AG04449 (cell line): ENCODE data around the gene INTS2.
"Not testable (repeated sequence)": the region's sequence is repeated elsewhere in the genome, so short reads cannot be mapped to it uniquely, and the experiment has no call there.

ENCODE experiments used
- CTCF ChIA-PET: fragments of 350-600 bp; formaldehyde crosslinking; extraction: SDS; loops from one replicate; lab custom pipeline; 2021; ENCODE audit warnings: antibody characterized with exemption; lab: Yijun Ruan, JAX
- POLR2A ChIA-PET: fragments of 400-600, 350-600 bp; formaldehyde crosslinking; extraction: SDS; loops from one replicate; lab custom pipeline; 2020; ENCODE audit warnings: antibody characterized with exemption, inconsistent platforms; lab: Yijun Ruan, JAX
- DNase-seq: peaks from one replicate; pipeline ENCODE4 v3.0.0-alpha.2; 2010; ENCODE audit warnings: low read depth, low spot score
- H3K4me3 ChIP-seq: 2 replicates; pipeline ENCODE4 v1.5.1; 2011; ENCODE audit warnings: low read depth, mild to moderate bottlenecking, control low read depth, low read length
- TF ChIP-seq, protein P1 (sequence below): IDR thresholded peaks from one replicate; pipeline ENCODE4 v1.5.1; 2011; ENCODE audit warnings: mild to moderate bottlenecking, moderate library complexity, low read length, control low read depth, inconsistent platforms; ENCODE audit not compliant: insufficient read depth; ENCODE audit errors: missing control alignments

Gene INTS2

DNA sequence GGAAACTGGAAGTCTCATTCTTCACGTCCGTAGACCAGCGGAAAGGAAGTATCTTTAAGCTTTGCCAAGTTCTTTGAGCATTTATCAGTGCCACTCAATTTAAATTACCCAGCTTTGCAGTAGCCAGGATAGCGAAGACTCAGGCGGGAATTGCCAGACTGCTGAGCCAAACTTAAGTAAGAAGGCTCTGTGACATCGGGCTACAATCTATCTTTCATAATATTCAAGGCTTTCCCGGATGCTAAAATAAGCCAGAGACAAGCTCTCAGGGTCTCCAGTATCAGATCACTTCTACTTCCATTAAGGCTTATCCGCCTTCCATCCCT is 64.0 kb downstream of the INTS2 start:
- POLR2A ChIA-PET: interaction anchor here (0.7 to 1.8 kb wide), 2 partner anchors 75 to 202 kb away, joined by 3 to 7 read pairs; no protein-coding TSS in a partner anchor
- TF ChIP-seq, protein P1, sequence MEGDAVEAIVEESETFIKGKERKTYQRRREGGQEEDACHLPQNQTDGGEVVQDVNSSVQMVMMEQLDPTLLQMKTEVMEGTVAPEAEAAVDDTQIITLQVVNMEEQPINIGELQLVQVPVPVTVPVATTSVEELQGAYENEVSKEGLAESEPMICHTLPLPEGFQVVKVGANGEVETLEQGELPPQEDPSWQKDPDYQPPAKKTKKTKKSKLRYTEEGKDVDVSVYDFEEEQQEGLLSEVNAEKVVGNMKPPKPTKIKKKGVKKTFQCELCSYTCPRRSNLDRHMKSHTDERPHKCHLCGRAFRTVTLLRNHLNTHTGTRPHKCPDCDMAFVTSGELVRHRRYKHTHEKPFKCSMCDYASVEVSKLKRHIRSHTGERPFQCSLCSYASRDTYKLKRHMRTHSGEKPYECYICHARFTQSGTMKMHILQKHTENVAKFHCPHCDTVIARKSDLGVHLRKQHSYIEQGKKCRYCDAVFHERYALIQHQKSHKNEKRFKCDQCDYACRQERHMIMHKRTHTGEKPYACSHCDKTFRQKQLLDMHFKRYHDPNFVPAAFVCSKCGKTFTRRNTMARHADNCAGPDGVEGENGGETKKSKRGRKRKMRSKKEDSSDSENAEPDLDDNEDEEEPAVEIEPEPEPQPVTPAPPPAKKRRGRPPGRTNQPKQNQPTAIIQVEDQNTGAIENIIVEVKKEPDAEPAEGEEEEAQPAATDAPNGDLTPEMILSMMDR: no peak
- H3K4me3 ChIP-seq: peak overlapping the region; percentile 79
- peak; percentile 14 for DNase-seq
- CTCF ChIA-PET: interaction anchor here (0.9 to 2.4 kb wide), 3 partner anchors 9 to 228 kb away, joined by 4 to 8 read pairs (median 4); no protein-coding TSS in a partner anchor

DNA sequence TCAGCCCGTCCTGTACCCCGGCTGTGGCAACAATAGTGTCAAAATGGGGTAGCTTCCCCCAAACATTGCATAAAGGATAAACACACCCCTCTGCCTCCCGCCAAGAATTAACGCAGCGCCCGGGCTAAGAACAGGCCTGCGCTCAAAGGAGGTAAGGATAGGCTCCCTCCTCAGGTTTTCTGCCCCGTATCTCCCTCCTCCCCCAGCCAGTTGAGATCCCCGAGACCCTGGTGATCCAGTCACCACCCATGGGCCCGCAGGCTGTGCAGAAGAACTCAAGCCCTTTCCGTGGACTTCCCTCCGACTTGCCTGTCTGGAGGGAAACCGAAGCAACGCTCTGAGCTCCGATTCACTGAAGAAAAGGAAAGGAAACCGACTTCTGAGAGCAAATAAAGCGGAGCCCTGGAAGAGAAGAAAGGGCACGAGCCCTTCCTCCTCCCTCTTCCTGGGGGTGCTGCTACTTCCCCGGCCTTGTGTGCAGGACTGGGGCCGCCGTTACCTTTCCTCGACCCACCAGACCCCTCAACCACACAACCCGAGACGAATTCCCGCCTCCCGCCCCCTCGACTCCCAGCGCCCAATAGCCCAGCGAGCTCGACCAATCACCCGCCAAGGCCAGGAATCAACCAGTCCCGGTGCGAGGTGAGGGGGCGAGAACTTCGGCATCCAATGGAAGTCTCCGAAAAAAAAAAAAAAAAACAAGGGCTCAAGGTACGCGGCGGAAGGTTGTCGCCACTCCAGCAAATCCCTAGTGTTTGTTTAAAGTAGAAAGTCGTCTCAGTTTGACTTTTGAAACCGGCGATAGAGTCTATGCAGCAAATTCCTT is 64.6 kb downstream of the INTS2 start, which contains the start of gene BRIP1:
TSS of gene BRIP1 (minus strand) at position 554 of the 826 bp plus-strand sequence. CDS start 1,989 bp downstream, outside the sequence.
- TF ChIP-seq, protein P1: no peak
- H3K4me3 ChIP-seq: peak within 1 kb of the TSS; percentile 79
- ChIA-PET CTCF (interaction anchor here (0.9 to 3.0 kb wide), 8 partner anchors 8 to 247 kb away, joined by 3 to 10 read pairs (median 5); no protein-coding TSS in a partner anchor), POLR2A (interaction anchor here (0.6 to 1.8 kb wide), 5 partner anchors 51 to 319 kb away, joined by 3 to 7 read pairs (median 3); no protein-coding TSS in a partner anchor)
- peak; percentile 61 for DNase-seq

DNA sequence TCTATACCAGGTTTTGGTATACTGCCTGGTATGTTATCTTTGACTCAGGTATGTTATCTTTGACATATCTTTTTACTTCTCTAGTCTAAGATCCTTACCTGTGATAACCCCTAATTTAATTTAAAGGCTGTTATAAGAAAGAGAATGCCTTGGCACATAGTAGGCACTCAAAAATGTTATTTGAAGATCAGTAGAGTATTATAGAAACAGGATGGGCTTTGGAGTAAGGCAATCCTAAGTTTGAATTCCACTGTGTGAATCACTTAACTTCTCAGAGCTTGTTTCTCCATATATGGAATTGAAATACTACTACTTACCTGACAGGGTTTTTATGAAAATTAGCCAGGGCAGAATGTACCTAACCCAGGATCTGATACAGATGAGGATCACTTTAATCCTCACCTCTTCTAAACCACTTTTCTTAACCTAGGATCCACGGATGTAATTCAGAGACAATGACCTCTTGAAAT is 65.6 kb downstream of the INTS2 start:
- TF ChIP-seq, protein P1: no peak
- CTCF ChIA-PET: interaction anchor here (1.0 to 3.0 kb wide), 8 partner anchors 9 to 450 kb away, joined by 3 to 10 read pairs (median 6); no protein-coding TSS in a partner anchor
- no peak for DNase-seq
- H3K4me3 ChIP-seq: peak overlapping the region; percentile 79
- POLR2A ChIA-PET: interaction anchor here (1.8 kb wide), 1 partner anchor 204 kb away, joined by 7 read pairs; no protein-coding TSS in a partner anchor

DNA sequence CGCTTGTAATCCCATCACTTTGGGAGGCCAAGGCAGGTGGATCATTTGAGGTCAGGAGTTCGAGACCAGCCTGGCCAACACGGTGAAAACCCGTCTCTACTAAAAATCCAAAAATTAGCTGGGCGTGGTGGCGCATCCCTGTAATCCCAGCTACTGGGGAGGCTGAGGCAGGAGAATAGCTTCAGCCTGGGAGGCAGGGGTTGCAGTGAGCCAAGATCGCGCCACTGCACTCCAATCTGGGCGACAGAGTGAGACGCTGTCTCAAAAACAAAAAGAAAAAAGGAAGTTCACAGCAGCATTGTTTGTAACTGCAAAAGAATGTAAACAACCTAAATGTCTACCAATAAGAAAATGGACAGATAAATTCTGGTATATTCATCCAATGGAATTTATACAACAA is 67.4 kb downstream of the INTS2 start:
- CTCF ChIA-PET: interaction anchor here (1.9 to 3.0 kb wide), 4 partner anchors 24 to 448 kb away, joined by 5 to 10 read pairs (median 8); no protein-coding TSS in a partner anchor
- DNase-seq, POLR2A ChIA-PET, H3K4me3 ChIP-seq: not testable (repeated sequence)

DNA sequence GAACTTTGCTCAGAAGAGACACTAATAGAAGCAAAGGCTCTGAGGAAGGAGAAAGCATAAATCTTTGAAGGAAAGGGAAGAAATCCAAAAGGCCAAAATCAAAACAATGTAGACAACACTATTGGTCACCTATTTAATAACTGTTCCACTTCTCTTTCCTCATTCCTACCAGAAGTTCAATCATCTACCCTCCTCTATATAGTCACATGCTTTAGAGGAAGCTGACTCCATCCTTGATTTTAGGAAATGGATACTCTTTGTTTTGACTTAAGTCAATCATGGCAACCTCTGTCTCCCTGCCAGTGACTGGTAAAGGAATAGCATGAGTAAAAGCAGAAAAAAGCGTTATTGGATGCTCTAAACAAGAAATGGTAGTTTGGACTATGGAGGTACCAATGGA is 71.7 kb downstream of the INTS2 start:
- no peak overlapping the region for H3K4me3 ChIP-seq
- POLR2A ChIA-PET: no interaction called here
- no peak for DNase-seq
- CTCF ChIA-PET: no interaction called here
- TF ChIP-seq, protein P1: no peak

DNA sequence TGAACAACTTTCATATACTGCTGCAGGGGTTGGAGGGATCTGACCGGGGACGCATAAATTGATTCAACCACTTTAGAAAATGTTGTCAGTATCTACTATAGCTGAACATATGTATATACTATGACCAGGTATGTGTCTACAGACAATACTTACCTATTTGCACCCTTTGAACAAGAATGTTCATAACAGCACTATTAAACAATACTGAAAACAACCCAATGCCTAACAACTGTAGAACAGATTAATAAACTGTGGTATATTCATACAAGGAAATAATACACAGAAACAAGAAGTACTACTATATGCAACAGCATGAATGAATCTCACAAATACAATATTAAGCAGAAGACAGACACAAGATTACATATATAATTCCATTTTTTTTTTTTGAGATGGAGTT is 74.9 kb downstream of the INTS2 start:
- ChIA-PET CTCF (no interaction called here), POLR2A (no interaction called here)
- TF ChIP-seq, protein P1: no peak
- DNase-seq: no peak
- H3K4me3 ChIP-seq: no peak overlapping the region
